Measurements from ENCODE around the gene GREB1L.

The GREB1L gene

DNA sequence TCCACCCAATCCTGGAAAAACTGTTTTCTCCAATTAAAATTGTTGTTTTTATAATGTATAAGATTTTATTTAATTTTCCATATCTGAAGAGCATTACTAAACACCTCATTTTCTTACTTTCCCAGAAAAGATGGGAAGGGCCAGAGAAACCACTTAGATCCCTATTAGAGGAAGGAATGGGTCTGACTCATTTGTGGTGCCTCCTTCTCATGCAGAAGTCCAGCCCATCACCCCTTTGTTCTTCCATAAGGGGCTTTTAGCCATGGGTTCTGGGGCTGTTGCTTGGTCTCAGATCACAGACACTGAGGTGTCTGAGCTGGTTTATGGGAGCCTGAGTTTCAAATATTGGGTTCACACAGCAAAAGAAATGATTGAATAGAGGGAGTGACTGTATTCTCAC lies 206.3 kb downstream of the GREB1L start:
- DNase-seq (ENCODE audit: low read depth in 2 of 2): no peak
- TF ChIP-seq, protein P1, sequence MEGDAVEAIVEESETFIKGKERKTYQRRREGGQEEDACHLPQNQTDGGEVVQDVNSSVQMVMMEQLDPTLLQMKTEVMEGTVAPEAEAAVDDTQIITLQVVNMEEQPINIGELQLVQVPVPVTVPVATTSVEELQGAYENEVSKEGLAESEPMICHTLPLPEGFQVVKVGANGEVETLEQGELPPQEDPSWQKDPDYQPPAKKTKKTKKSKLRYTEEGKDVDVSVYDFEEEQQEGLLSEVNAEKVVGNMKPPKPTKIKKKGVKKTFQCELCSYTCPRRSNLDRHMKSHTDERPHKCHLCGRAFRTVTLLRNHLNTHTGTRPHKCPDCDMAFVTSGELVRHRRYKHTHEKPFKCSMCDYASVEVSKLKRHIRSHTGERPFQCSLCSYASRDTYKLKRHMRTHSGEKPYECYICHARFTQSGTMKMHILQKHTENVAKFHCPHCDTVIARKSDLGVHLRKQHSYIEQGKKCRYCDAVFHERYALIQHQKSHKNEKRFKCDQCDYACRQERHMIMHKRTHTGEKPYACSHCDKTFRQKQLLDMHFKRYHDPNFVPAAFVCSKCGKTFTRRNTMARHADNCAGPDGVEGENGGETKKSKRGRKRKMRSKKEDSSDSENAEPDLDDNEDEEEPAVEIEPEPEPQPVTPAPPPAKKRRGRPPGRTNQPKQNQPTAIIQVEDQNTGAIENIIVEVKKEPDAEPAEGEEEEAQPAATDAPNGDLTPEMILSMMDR (IDR thresholded peaks at IDR 0.05; ENCODE audit: low read depth, low read length): no peak
- H3K4me3 ChIP-seq (replicated peaks in 1 of 2; ENCODE audit: low read depth in 2 of 2, low read length in 2 of 2): no peak overlapping the region

DNA sequence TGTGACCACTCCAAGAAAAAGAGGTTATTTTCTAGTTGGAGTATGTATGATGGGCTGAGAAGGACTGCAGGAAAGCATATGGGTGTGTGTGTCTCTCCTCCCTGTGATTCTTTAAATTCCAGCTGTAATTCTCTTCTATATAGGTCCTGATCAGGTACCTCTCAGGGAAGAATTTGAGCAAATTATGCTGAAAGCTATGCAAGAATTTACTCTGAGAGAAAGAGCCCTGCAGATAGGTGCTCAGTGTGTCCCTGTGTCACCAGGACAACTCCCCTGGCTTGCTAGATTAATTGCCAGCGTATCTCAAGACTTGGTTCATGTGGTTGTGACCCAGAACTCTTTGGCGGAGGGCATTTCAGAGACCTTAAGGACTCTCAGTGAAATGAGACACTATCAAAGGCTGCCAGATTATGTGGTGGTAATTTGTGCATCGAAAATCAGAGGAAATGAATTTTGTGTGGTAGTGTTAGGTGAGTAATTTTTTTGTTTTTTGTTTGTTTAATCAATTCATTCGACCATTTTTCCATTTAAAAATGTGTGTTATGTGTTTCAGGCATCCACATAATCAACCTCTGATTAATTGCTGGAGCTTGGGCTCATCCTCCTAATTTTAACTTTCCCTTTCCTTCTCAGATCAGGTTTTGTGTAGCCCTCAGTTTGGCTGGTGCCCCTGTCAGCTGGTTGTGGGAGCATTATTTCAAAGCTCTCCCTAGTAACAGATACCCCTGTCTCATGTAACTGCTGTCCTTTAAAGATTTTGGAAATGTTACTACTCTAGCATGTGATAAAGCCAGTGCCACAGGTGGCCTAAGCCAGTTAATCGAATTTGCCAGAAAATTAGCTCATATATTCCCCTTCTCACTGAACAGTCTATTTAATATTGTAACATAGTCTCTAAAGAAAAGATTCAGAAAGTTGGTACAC lies 207.6 kb downstream of the GREB1L start:
- H3K4me3 ChIP-seq (replicated peaks in 1 of 2; ENCODE audit: low read depth in 2 of 2, low read length in 2 of 2): no peak overlapping the region
- TF ChIP-seq, protein P1 (IDR thresholded peaks at IDR 0.05; ENCODE audit: low read depth, low read length): no peak
- no peak for DNase-seq (ENCODE audit: low read depth in 2 of 2)

DNA sequence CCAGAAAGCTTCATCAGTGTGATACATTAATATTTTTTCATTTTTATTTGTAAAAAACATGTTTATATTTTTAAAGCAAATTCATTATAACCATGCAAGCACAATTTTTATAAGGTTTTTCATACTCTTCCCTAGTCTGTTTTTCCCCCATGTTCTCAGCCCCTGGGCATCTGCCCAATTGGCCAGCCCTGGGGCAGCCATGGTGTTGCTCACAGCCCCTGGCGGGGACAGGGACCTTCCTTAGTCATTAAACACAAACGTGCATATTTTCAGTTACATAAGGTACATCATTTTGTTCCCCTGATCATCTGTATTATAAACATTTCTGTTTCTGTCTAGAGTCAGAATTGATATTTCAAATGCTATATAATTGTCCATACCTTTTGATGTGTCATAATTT lies 208.5 kb downstream of the GREB1L start:
- DNase-seq (ENCODE audit: low read depth in 2 of 2): no peak
- TF ChIP-seq, protein P1 (IDR thresholded peaks at IDR 0.05; ENCODE audit: low read depth, low read length): no peak
- H3K4me3 ChIP-seq (replicated peaks in 1 of 2; ENCODE audit: low read depth in 2 of 2, low read length in 2 of 2): no peak overlapping the region

DNA sequence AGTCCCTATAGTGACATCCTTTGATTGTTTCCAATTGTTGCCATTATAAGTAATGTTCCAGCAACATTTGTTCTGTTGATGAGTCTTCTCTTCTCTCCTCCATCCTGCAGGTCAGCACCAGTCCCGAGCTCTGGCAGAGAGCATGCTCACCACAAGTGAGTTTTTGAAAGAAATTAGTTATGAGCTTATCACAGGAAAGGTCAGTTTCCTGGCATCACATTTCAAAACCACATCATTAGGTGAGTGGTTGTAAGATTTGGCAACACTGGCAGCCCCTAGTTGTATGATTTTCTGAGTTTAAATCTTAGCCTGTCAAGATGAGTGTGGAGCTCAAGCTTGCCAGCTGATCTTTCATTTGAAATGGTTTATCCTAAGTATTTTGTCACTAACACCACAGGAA lies 208.9 kb downstream of the GREB1L start:
- H3K4me3 ChIP-seq (replicated peaks in 1 of 2; ENCODE audit: low read depth in 2 of 2, low read length in 2 of 2): no peak overlapping the region
- no peak for DNase-seq (ENCODE audit: low read depth in 2 of 2)
- TF ChIP-seq, protein P1 (IDR thresholded peaks at IDR 0.05; ENCODE audit: low read depth, low read length): no peak

DNA sequence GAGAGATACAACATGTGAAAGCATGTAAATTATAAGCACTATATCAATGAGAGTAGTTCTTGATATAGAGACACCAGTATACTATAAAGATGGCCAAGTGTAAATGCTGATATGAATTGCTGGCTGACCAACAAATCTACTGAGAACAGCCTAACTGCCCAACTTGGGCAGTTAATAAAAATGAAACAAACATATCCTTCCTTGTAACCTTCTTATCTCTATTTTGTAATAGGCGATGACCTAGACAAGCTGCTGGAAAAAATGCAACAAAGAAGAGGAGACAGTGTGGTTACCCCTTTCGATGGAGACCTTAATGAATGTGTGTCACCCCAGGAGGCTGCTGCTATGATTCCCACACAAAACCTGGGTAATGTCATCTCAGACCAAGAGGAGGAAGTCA lies 209.8 kb downstream of the GREB1L start:
- TF ChIP-seq, protein P1 (IDR thresholded peaks at IDR 0.05; ENCODE audit: low read depth, low read length): no peak
- H3K4me3 ChIP-seq (replicated peaks in 1 of 2; ENCODE audit: low read depth in 2 of 2, low read length in 2 of 2): no peak overlapping the region
- DNase-seq (ENCODE audit: low read depth in 2 of 2): no peak

DNA sequence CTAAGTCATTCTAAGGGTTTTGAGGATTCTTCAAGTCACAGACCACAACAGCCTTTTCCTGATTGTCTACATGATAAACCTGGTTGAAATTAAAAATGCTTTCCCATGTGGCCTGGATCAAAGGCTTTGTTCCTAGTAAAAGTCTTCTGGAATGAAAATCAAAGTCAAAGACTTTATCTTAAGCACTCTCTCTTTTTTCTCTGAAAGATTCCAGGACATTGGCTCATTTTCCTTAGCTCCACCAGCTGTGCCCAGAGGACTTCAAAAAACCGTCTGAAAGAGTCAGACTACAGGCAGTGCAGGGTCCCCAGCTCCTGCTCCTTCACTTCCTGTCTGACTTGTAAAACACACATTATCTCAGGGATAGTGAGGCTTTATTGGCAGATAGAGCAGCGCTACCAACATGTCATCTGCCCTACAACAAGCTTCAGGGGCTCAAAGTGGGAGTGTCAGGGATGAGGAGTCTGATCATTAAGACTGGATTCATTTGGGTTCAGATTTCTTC lies 210.3 kb downstream of the GREB1L start:
- H3K4me3 ChIP-seq (replicated peaks in 1 of 2; ENCODE audit: low read depth in 2 of 2, low read length in 2 of 2): no peak overlapping the region
- no peak for DNase-seq (ENCODE audit: low read depth in 2 of 2)
- TF ChIP-seq, protein P1 (IDR thresholded peaks at IDR 0.05; ENCODE audit: low read depth, low read length): no peak
